HG02970 (cell line): ENCODE measurements around the gene ALDH7A1.
A peak's percentile ranks its signal among the peaks of the same experiment; 100 is the strongest.
"Not testable (repeated sequence)": the region's sequence is repeated elsewhere in the genome, so short reads cannot be mapped to it uniquely, and the experiment has no call there.

Source experiments
- ATAC-seq: cut with Tn5 transposase; IDR thresholded peaks from one replicate; pipeline ENCODE4 v1.9.1; 2021; ENCODE audit warnings: mild to moderate bottlenecking, moderate library complexity, moderate number of reproducible peaks; ENCODE audit not compliant: unreplicated experiment, low FRiP score

Gene ALDH7A1

GRCh38 chr5:126597156-126597555 is 2.1 kb upstream of the ALDH7A1 start:
- ATAC-seq, result no peak

- no peak for ATAC-seq
These were observed 566 bp upstream of the ALDH7A1 start for GRCh38 chr5:126595486-126596083.

- no peak for ATAC-seq
These were observed 3.5 kb downstream of the ALDH7A1 start for GRCh38 chr5:126591549-126591948.

GRCh38 chr5:126589536-126590297 is 5.3 kb downstream of the ALDH7A1 start:
- no peak for ATAC-seq

GRCh38 chr5:126587551-126588390 is 7.2 kb downstream of the ALDH7A1 start:
- ATAC-seq, result no peak

- no peak for ATAC-seq
These were observed 11.3 kb downstream of the ALDH7A1 start for GRCh38 chr5:126583761-126584160.

GRCh38 chr5:126579716-126580115 is 15.3 kb downstream of the ALDH7A1 start:
- ATAC-seq, result no peak

GRCh38 chr5:126577415-126577814 is 17.6 kb downstream of the ALDH7A1 start:
- no peak for ATAC-seq

GRCh38 chr5:126576974-126577373 is 18.0 kb downstream of the ALDH7A1 start:
- ATAC-seq, result no peak

- no peak for ATAC-seq
These were observed 19.4 kb downstream of the ALDH7A1 start for GRCh38 chr5:126575644-126576043.

- ATAC-seq, result no peak
These were observed 26.7 kb downstream of the ALDH7A1 start for GRCh38 chr5:126568206-126568755.

GRCh38 chr5:126562823-126563222 is 32.2 kb downstream of the ALDH7A1 start:
- peak; percentile 81 for ATAC-seq

GRCh38 chr5:126561908-126562307 is 33.1 kb downstream of the ALDH7A1 start:
- no peak for ATAC-seq

GRCh38 chr5:126555101-126555500 is 39.9 kb downstream of the ALDH7A1 start:
- ATAC-seq, result not testable (repeated sequence)

- ATAC-seq, result no peak
These were observed 42.4 kb downstream of the ALDH7A1 start for GRCh38 chr5:126552614-126553013.

GRCh38 chr5:126544087-126544740 is 50.8 kb downstream of the ALDH7A1 start:
- no peak for ATAC-seq

- ATAC-seq, result no peak
These were observed 51.4 kb downstream of the ALDH7A1 start for GRCh38 chr5:126543660-126544059.

GRCh38 chr5:126543009-126543408 is 52.0 kb downstream of the ALDH7A1 start:
- no peak for ATAC-seq

GRCh38 chr5:126542441-126542840 is 52.6 kb downstream of the ALDH7A1 start:
- ATAC-seq, result no peak

- ATAC-seq, result no peak
These were observed 54.4 kb downstream of the ALDH7A1 start for GRCh38 chr5:126540631-126541030.
